A549 treated with CpdA at 1 μM for 4 hours (cell line): ENCODE data around the gene SLC2A2. TPM values are rescaled to one million over a fixed set of nuclear protein-coding genes. Genes with fewer than 3 reads are reported as not detected.

Experiments
- total RNA-seq: library from RNA; stranded (reverse); fragments of 200-300 nt; extraction: Qiagen RNA extraction; gene quantifications from 5 replicates; pipeline ENCODE4 v1.2.3, GENCODE V29; 2022; ENCODE audit warnings: low read depth

Gene SLC2A2
- not detected in 5 replicates for total RNA-seq

GRCh38 chr3:171026597-171027293 is at the start of gene SLC2A2:
Gene SLC2A2, minus strand, starts transcription at chr3:171026720. Its CDS starts 50 bp downstream, at chr3:171026670.

Other genes with a start within 250 kb of the SLC2A2 start
- 226 to 289 TPM (median 269 TPM) in 5 replicates for gene RPL22L1, start 156.5 kb downstream of the SLC2A2 start, total RNA-seq
- gene EIF5A2, start 118.1 kb downstream of the SLC2A2 start, total RNA-seq, result 9.6 to 15.7 TPM (median 13.8 TPM) in 5 replicates